ENCODE results near the gene MEGF8. TPM values are rescaled to one million over a fixed set of nuclear protein-coding genes. Genes with fewer than 3 reads are reported as not detected.

The MEGF8 gene
- total and polyA plus RNA-seq, 2 donors (not counting 3 experiments of a cell fraction or from before 2014, with no cell fraction given) = 20.6 to 39.6 TPM

DNA sequence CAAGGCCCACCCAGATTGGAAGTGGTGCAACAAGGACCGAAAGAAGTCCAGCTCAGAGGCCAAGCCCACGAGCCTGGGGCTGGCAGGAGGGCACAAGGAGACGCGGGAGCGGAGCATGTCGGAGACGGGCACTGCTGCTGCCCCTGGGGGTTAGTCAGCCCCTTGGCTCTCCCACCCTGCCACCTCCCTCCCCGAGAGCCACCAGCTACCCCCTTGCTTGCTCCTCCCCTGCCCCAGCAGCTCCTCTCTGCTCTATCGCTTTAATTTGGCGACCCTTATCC is 37.7 kb upstream of the MEGF8 start:
- intact Hi-C loops (cut with micrococcal nuclease) = no loop called here
- Histone ChIP-seq H3K9me3 (replicated peaks; ENCODE audit: control insufficient read depth, insufficient read depth, low read length) (no peaks in the 10 kb centered on the region), H3K27me3 (ENCODE audit: control insufficient read depth in 2 of 2, insufficient read depth in 2 of 2, low read length in 2 of 2) (no peaks in the 10 kb centered on the region), H3K79me2 (ENCODE audit: control insufficient read depth, insufficient read depth, low read length) (peaks cover 20% of the 10 kb centered on the region), H3K4me3 (replicated peaks in 1 of 3; ENCODE audit: insufficient read depth in 1 of 3, low read depth in 1 of 3, low read length in 3 of 3) (no peak overlapping the region), H3K9ac (replicated peaks; ENCODE audit: extremely low read depth, insufficient read depth, low read length) (no peak overlapping the region), H3K36me3 (ENCODE audit: control insufficient read depth in 2 of 2, extremely low read depth in 1 of 2, insufficient read depth in 2 of 2, low read length in 2 of 2) (peaks cover 14 to 53% of the 10 kb centered on the region in 2 experiments), H3K27ac (ENCODE audit: insufficient read depth, low read depth, low read length) (no peak overlapping the region), H3K4me2 (ENCODE audit: insufficient read depth, low read length) (no peak overlapping the region), H3K9me1 (replicated peaks; ENCODE audit: control insufficient read depth, extremely low read depth, insufficient read depth, low read length) (no peaks in the 10 kb centered on the region), H4K20me1 (replicated peaks; ENCODE audit: control insufficient read depth, extremely low read depth, insufficient read depth, low read length) (no peaks in the 10 kb centered on the region), H2AFZ (ENCODE audit: low read depth, low read length) (no peak overlapping the region), H3K4me1 (ENCODE audit: control insufficient read depth, extremely low read depth, insufficient read depth, low read length) (peaks cover 24% of the 10 kb centered on the region)
- FAIRE-seq = no peak
- TF ChIP-seq POLR2A (IDR thresholded peaks at IDR 0.05; ENCODE audit: low read depth, low read length) = no peak
- no peak for TF ChIP-seq GATA2 (IDR thresholded peaks at IDR 0.05; ENCODE audit: insufficient read depth, insufficient read length, low read depth, low read length)
- TF ChIP-seq MAX (IDR thresholded peaks at IDR 0.05; ENCODE audit: insufficient read depth, insufficient read length) = no peak
- TF ChIP-seq POLR2AphosphoS5 (IDR thresholded peaks at IDR 0.05; ENCODE audit: insufficient read depth, low read depth, low read length) = no peak
- TF ChIP-seq FOS (IDR thresholded peaks at IDR 0.05; ENCODE audit: borderline replicate concordance, insufficient read depth, low read length) = no peak
- no peak for TF ChIP-seq JUN (IDR thresholded peaks at IDR 0.05; ENCODE audit: borderline replicate concordance, insufficient read depth, insufficient read length, low read depth)
- TF ChIP-seq EZH2 (IDR thresholded peaks at IDR 0.05; ENCODE audit: borderline replicate concordance, low read depth, low read length, severe bottlenecking) = no peak
- TF ChIP-seq MYC (IDR thresholded peaks at IDR 0.05; ENCODE audit: low read depth, low read length) = no peak
- TF ChIP-seq, protein P1, sequence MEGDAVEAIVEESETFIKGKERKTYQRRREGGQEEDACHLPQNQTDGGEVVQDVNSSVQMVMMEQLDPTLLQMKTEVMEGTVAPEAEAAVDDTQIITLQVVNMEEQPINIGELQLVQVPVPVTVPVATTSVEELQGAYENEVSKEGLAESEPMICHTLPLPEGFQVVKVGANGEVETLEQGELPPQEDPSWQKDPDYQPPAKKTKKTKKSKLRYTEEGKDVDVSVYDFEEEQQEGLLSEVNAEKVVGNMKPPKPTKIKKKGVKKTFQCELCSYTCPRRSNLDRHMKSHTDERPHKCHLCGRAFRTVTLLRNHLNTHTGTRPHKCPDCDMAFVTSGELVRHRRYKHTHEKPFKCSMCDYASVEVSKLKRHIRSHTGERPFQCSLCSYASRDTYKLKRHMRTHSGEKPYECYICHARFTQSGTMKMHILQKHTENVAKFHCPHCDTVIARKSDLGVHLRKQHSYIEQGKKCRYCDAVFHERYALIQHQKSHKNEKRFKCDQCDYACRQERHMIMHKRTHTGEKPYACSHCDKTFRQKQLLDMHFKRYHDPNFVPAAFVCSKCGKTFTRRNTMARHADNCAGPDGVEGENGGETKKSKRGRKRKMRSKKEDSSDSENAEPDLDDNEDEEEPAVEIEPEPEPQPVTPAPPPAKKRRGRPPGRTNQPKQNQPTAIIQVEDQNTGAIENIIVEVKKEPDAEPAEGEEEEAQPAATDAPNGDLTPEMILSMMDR (IDR thresholded peaks at IDR 0.05; ENCODE audit: extremely low read depth in 1 of 2, insufficient read depth in 1 of 2, low read depth in 1 of 2, low read length in 2 of 2) = no peak
- no peak for DNase-seq (ENCODE audit: low read depth, low spot score)
- no TSS peak for BruUV-seq (replicated peaks)
- POLR2A ChIA-PET = no interaction called here
- CTCF ChIA-PET = interaction anchor here (1.3 to 1.9 kb wide), 2 partner anchors 9 to 42 kb away, joined by 3 to 8 read pairs; no protein-coding TSS in a partner anchor
- dilution Hi-C loops (cut with MboI; ENCODE audit: extremely low pct_ligation_motif_present, low sequenced_read_pairs) = no loop called here

All from endothelial cell of umbilical vein (primary cell).